Muscle layer of colon (tissue), 2 donors: ENCODE results near the gene NOCT.
A peak's percentile ranks its signal among the peaks of the same experiment; 100 is the strongest.
"Not testable (repeated sequence)": the region's sequence is repeated elsewhere in the genome, so short reads cannot be mapped to it uniquely, and the experiment has no call there.

Experiments
- H3K27ac ChIP-seq: one replicate; pipeline ENCODE4 v1.7.0; 2013; ENCODE audit warnings: low read depth, mild to moderate bottlenecking, low read length, moderate library complexity
- H3K27me3 ChIP-seq, 2 donors: one replicate each; pipeline ENCODE4 v1.7.0; 2013; ENCODE audit warnings: low read length in 2 of 2, mild to moderate bottlenecking in 2 of 2; ENCODE audit not compliant: insufficient read depth in 2 of 2, control insufficient read depth in 1 of 2
- H3K36me3 ChIP-seq: one replicate; pipeline ENCODE4 v1.7.0; 2013; ENCODE audit warnings: mild to moderate bottlenecking, low read length; ENCODE audit not compliant: insufficient read depth
- H3K4me1 ChIP-seq: one replicate; pipeline ENCODE4 v1.7.0; 2013; ENCODE audit warnings: mild to moderate bottlenecking, low read length; ENCODE audit not compliant: insufficient read depth
- H3K4me3 ChIP-seq, 2 donors: one replicate each; pipeline ENCODE4 v1.7.0; 2013; ENCODE audit warnings: low read length in 2 of 2, low read depth in 1 of 2, mild to moderate bottlenecking in 1 of 2, moderate library complexity in 1 of 2
- H3K9ac ChIP-seq: one replicate; pipeline ENCODE4 v1.7.0; 2013; ENCODE audit warnings: low read length
- H3K9me3 ChIP-seq: one replicate; pipeline ENCODE4 v1.7.0; 2013; ENCODE audit warnings: mild to moderate bottlenecking, low read length
- donor health status: abdominal sarcoma.
- donor health status: Adenocarcinoma of cecum.

The NOCT gene

GRCh38 chr4:139027776-139028175, 12.2 kb downstream of the NOCT start:
- H3K9ac ChIP-seq, result no peak overlapping the region
- no peak overlapping the region for H3K4me3 ChIP-seq
- H3K36me3 ChIP-seq, result peaks cover 4% of the 10 kb centered on the region
- H3K9me3 ChIP-seq, result no peaks in the 10 kb centered on the region
- H3K27ac ChIP-seq, result no peak overlapping the region
- H3K27me3 ChIP-seq, result no peaks in the 10 kb centered on the region
- peaks cover 5% of the 10 kb centered on the region for H3K4me1 ChIP-seq

- no peak overlapping the region for H3K4me3 ChIP-seq
- no peak overlapping the region for H3K27ac ChIP-seq
- peaks cover 5% of the 10 kb centered on the region for H3K4me1 ChIP-seq
- no peak overlapping the region for H3K9ac ChIP-seq
- peaks cover 4% of the 10 kb centered on the region for H3K36me3 ChIP-seq
- no peaks in the 10 kb centered on the region for H3K27me3 ChIP-seq
- H3K9me3 ChIP-seq, result no peaks in the 10 kb centered on the region
These were observed 12.6 kb downstream of the NOCT start for GRCh38 chr4:139028191-139028661.

DNA sequence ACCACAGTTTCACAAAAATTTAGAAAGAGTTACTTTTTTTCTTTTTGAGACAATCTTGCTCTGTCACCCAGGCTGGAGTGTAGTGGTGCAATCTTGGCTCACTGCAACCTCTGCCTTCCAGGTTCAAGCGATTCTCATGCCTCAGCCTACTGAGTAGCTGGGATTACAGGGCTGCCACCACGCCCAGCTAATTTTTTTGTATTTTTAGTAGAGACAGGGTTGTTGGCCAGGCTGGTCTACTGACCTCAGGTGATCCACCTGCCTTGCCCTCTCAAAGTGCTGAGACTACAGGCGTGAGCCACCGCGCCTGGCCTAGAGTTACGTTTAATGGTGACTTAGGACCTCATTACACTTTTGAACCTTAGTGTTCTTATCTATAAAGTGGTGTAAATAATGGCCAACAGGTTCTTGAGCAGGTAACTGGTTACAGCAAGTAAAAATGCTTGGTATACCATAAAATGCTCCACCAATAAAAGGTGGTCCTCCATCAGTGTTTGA, 14.3 kb downstream of the NOCT start:
- H3K36me3 ChIP-seq, H3K4me1 ChIP-seq, H3K27ac ChIP-seq, H3K9me3 ChIP-seq, H3K4me3 ChIP-seq, H3K27me3 ChIP-seq, H3K9ac ChIP-seq: not testable (repeated sequence)

- Histone ChIP-seq H3K4me1 (peaks cover 5% of the 10 kb centered on the region), H3K4me3 (no peak overlapping the region), H3K9me3 (no peaks in the 10 kb centered on the region), H3K27me3 (no peaks in the 10 kb centered on the region), H3K9ac (no peak overlapping the region), H3K27ac (no peak overlapping the region), H3K36me3 (peaks cover 4% of the 10 kb centered on the region)
These were observed 15.1 kb downstream of the NOCT start for GRCh38 chr4:139030614-139031235.

GRCh38 chr4:139035650-139036049, 20.1 kb downstream of the NOCT start:
- no peaks in the 10 kb centered on the region for H3K9me3 ChIP-seq
- H3K27me3 ChIP-seq, result no peaks in the 10 kb centered on the region
- peaks cover 11% of the 10 kb centered on the region for H3K36me3 ChIP-seq
- no peak overlapping the region for H3K9ac ChIP-seq
- H3K4me3 ChIP-seq, result no peak overlapping the region
- no peak overlapping the region for H3K27ac ChIP-seq
- peaks cover 5% of the 10 kb centered on the region for H3K4me1 ChIP-seq

- Histone ChIP-seq H3K9ac (no peak overlapping the region), H3K4me1 (peaks cover 4% of the 10 kb centered on the region), H3K9me3 (no peaks in the 10 kb centered on the region), H3K4me3 (no peak overlapping the region), H3K36me3 (peaks cover 11% of the 10 kb centered on the region), H3K27ac (no peak overlapping the region), H3K27me3 (no peaks in the 10 kb centered on the region)
These were observed 21.3 kb downstream of the NOCT start for GRCh38 chr4:139036885-139037284.

GRCh38 chr4:139038874-139039443, 23.4 kb downstream of the NOCT start:
- H3K27me3 ChIP-seq, result no peaks in the 10 kb centered on the region
- H3K4me3 ChIP-seq, result no peak overlapping the region
- H3K36me3 ChIP-seq, result peaks cover 11% of the 10 kb centered on the region
- no peak overlapping the region for H3K9ac ChIP-seq
- peaks cover 8% of the 10 kb centered on the region for H3K4me1 ChIP-seq
- no peaks in the 10 kb centered on the region for H3K9me3 ChIP-seq
- H3K27ac ChIP-seq, result no peak overlapping the region

GRCh38 chr4:139042981-139043460, 27.4 kb downstream of the NOCT start:
- Histone ChIP-seq H3K27ac (peak overlapping the region; percentile 56), H3K4me3 (peak overlapping the region in 1 of 2 donors; percentile 24)

DNA sequence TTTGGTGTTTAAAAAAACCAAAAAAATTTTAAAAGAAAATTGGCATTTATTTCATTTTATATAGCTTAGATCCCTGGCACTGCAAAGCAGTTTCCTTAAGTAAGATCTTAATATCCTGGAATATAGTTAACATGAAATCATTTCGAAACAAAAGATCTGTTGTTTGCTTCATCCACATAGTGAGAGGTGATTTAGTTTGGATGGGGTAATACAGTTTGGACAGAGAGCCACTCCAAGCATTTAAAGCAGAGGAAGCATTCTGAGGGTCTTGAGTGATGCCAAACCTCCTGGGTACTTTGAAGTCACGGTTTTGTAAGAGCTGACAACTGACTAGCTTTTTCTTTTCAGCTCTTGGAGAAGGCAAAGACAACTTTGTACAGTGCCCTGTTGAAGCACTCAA, 28.7 kb downstream of the NOCT start:
- H3K36me3 ChIP-seq, result peaks cover 6% of the 10 kb centered on the region
- H3K4me3 ChIP-seq, result no peak overlapping the region
- no peak overlapping the region for H3K9ac ChIP-seq
- H3K27me3 ChIP-seq, result no peaks in the 10 kb centered on the region
- no peaks in the 10 kb centered on the region for H3K9me3 ChIP-seq
- H3K4me1 ChIP-seq, result peaks cover 8% of the 10 kb centered on the region
- no peak overlapping the region for H3K27ac ChIP-seq

More at GRCh38 chr4:139042981-139043460, 27.4 kb downstream of the NOCT start:
- Histone ChIP-seq H3K27me3 (no peaks in the 10 kb centered on the region), H3K9ac (no peak overlapping the region), H3K4me1 (peaks cover 8% of the 10 kb centered on the region), H3K36me3 (peaks cover 5% of the 10 kb centered on the region), H3K9me3 (no peaks in the 10 kb centered on the region)

DNA sequence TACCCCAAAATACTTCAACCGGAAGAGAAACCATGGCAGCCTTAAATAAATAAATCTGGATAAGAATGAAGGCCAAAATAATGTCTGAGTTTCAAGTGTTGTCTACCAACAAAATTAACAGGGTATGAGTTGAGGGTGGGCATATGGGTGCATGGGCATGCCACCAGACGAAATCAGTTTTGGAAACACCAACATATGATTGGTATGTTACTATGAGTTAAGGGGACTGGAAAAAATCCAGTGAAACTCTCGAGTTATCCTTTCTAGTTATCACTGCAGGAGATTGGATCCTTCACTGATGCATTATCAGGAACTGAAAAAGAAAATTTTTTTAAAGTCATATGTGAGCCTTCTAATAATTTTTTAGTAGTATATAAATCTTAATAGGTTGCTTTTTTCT, 32.4 kb downstream of the NOCT start:
- no peaks in the 10 kb centered on the region for H3K9me3 ChIP-seq
- peaks cover 17% of the 10 kb centered on the region for H3K36me3 ChIP-seq
- H3K27me3 ChIP-seq, result no peaks in the 10 kb centered on the region
- no peak overlapping the region for H3K9ac ChIP-seq
- H3K4me3 ChIP-seq, result no peak overlapping the region
- H3K4me1 ChIP-seq, result peaks cover 4% of the 10 kb centered on the region
- H3K27ac ChIP-seq, result no peak overlapping the region

DNA sequence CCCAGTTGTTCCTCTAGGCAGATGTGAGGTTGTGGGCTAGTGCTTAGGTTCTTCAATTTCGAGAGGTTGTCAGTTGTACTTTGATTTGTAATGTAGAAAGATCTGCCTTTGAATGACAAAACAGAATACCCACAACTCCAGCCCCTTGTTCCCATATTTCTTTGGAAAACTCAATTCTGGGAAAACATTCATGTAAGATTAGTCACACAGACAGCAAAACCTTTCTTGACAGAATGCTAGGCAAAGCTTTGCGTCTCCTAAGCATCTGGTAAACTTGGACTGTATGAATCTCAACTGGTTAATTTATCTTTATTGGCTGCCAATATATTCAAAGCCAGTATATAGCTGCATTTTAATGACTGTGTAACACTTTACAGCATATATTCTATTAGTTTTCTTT, 34.9 kb downstream of the NOCT start:
- H3K4me3 ChIP-seq, result no peak overlapping the region
- no peaks in the 10 kb centered on the region for H3K9me3 ChIP-seq
- H3K9ac ChIP-seq, result no peak overlapping the region
- H3K27ac ChIP-seq, result no peak overlapping the region
- peaks cover 23% of the 10 kb centered on the region for H3K36me3 ChIP-seq
- H3K27me3 ChIP-seq, result no peaks in the 10 kb centered on the region
- H3K4me1 ChIP-seq, result peaks cover 16% of the 10 kb centered on the region

- Histone ChIP-seq H3K4me1 (peaks cover 18% of the 10 kb centered on the region), H3K9me3 (no peaks in the 10 kb centered on the region), H3K36me3 (peaks cover 37% of the 10 kb centered on the region), H3K4me3 (no peak overlapping the region), H3K27me3 (no peaks in the 10 kb centered on the region), H3K9ac (no peak overlapping the region), H3K27ac (no peak overlapping the region)
These were observed 38.3 kb downstream of the NOCT start for GRCh38 chr4:139053909-139054308.
